ENCODE data around the gene MSX1.
"Not testable (repeated sequence)": the region's sequence is repeated elsewhere in the genome, so short reads cannot be mapped to it uniquely, and the experiment has no call there.

The MSX1 gene

DNA sequence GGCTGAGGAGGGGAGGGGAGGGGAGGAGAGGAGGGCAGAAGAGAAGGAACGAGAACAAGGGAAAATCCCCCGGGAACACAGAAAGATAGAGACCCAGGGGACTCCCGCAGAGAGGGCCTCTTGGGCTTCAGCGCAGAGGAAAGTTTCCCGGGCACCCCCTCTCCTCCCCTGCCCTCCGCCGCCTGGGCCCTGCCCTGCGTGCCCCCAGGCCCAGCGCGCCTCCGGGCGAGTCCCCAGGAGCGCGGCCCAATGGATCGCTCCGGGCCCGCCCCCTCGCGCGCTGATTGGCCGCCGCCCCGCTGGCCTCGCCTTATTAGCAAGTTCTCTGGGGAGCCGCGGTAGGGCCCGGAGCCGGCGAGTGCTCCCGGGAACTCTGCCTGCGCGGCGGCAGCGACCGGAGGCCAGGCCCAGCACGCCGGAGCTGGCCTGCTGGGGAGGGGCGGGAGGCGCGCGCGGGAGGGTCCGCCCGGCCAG lies at the start of gene MSX1:
Gene MSX1, plus strand, starts transcription at position 341 of the 474 bp plus-strand sequence. CDS start 235 bp downstream, outside the sequence.
- DNase-seq (ENCODE audit: low read depth), result no peak

DNA sequence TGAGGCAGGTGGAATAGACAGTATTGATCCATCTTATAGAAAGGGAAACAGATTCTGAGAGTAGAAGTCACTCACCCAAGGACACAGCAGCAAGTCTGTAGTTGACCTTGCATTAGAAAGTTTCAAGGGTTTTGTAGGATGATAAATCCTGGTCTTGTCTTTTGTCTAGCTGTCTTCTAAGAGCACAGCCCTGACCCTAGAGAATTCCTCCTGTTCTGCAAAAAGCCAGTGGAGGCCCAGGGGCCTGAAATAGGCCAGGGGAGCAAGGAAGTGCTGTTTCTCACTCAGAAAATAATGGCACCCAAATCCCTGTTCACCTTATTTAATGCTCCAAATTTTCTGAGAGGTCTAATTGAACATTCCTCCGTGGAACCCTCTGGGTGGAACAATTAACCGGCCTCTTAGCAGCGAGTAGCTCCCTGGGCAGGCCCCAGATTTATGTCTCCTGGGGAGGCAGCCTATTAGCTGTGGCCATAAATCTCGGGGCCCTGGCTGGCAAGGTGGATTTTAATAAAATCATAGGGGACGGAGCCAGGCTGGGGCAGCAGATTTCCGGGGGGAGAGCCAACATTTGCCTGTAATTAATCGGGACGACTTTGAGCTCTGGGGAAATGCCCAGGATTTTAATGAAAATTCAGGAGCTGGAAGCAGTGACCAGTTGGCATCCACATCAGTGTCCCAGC lies 49.2 kb upstream of the MSX1 start:
- DNase-seq (ENCODE audit: low read depth), result no peak

DNA sequence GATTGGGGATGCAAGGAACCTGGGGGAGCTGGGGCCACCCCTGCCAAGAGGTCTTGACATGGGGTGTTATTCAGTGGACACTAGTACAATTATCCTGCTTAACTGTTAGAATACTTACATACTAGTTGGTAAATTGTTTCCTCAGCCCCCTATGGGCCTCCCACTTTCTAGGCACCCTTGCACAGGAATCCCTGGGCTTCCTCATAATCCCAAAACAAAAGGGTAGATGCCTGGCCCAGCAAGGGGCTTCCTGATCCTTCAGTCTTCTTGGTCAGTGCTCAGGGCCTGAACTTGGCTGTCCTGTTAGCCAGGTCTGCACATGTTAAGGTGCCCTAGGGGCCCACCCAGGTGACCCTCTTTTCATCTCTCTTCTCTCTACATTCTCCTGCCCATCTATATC lies 48.7 kb upstream of the MSX1 start:
- no peak for DNase-seq (ENCODE audit: low read depth)

DNA sequence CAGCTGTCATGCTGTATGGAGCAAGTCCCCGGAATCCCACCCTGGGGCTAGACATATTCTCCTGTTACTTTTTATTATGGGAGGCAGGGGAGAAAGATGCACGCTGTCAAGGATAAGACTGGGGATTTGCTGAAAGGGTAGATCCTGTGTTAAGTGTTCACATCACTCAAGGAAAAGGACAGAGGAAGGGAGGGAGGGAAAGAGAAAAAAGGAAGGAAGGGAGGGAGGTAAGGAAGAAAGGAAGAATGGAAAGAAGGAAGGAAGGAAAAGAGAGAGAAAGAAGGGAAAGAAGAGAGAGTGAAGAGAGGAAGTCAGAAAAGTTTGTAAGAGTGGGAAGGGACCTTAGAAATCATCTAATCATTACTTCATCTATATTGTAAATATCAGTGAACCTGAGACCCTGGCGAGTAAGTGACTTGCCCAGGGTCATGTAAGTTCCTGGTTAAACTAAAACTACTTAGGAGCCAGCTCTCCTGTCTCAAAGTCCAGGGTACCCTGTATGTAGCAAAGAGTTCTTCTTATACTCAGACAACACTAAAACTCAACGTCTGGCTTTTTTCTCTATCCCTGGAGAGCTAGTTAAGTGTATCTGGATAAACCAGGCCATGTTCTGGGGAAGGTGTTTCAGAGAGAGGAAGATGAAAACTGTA lies 47.2 kb upstream of the MSX1 start:
- no peak for DNase-seq (ENCODE audit: low read depth)

DNA sequence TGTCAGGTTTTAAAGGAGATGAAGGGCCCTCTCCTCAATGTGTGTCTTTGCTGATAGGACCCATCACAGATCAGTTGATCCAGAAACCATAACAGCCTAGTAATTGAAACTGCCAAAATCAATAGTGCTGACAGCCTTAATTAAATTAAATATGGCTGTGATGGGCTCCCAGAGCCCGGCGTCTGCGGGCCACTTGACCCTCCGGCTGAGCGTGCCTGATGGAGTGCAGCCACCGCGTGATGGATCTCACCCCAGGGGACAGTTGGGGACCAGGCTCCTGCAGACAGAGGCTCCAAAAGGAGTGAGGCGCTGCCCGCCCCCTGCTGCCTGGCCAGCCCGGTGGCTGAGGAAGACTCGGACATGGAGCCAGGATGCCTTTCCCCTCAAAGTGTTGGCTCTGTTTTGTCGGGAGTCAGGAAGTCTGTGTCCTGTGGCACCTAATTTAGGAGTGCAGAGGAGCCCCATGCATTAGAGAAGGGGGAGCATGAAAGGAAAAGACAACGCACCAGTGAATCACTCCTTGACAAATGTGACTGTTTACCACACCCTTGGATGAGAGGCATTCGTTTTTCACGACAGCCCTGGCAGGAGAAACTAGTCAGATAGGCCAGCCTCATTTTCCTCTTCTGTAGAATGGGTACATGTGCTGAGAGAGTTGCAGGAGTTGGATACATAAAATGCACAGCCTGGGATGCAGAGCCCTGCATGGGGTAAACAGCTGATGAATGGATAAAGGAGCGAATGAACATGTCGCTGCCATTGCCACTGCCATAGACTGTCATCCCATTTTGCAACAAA lies 40.9 kb upstream of the MSX1 start:
- DNase-seq (ENCODE audit: low read depth), result no peak

DNA sequence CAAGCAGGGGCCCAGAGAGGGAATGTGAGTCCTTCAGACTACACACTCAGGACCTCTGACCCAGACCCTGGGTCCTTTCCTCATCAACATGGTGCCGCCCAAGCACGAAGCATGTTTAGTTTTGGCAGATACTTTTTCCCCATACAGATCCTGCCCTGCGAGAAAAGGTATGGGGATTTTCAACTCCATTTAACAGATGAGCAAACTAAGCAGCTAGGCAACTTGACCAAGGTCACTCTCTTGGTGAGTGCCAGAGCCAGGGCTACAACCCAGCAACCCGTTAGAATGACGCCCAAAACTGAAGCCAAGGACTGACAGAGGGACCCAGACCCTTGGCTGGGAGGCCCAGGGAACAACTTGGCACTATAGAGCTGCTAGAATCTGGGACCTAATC lies 40.3 kb upstream of the MSX1 start:
- no peak for DNase-seq (ENCODE audit: low read depth)

DNA sequence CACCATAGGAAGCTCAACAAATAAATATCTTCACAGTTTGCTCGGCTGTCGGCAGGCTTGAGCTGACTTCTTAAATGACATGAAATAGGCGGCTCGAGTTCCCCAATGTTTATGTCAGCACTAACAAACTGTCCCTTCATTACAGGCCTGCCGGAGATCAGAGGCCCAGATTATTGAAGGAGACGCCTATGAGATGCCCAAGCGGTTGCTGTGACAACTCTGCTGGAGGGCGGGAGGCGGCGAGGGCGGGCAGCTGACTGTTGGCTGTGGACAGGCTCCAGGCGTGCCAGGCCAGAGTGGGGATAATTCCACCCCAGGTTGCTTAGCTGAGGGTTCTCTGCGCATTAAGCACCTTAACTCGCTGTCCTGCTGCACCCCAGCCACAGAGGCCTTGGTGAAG lies 39.2 kb upstream of the MSX1 start:
- DNase-seq (ENCODE audit: low read depth), result no peak

DNA sequence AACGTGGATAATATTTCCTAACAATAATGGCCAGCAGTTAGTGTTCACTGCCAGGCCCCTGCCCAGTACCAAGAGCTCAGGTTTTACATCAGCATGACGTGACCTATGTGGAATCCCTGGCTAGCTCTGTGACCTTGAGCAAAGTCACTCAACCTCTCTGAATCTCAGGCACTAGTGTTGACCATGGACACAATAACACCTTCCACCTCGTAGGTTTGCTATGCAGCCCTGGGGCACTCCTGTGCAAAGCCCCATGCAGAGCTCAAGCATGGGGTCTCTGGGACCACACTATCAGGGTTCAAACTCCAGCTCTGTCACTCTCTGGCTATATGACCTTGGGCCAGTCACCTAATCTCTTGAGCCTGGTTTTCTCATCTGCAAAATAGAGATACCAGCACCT lies 38.7 kb upstream of the MSX1 start:
- DNase-seq (ENCODE audit: low read depth), result no peak

DNA sequence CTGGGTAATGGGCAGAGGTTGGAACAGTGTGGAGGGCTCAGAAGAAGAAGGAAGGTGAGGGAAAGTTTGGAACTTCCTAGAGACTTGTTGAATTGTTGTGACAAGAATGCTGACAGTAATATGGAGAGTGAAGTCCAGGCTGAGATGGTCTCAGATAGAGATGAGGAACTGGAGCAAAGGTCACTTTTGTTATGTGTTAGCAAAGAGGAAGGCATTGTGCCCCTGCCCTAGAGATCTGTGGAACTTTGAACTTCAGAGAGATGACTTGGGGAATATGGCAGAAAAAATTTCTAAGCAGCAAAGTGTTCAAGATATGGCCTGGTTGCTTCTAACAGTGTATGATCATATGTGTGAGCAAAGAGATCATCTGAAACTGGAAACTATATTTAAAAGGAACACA lies 37.9 kb upstream of the MSX1 start:
- no peak for DNase-seq (ENCODE audit: low read depth)

DNA sequence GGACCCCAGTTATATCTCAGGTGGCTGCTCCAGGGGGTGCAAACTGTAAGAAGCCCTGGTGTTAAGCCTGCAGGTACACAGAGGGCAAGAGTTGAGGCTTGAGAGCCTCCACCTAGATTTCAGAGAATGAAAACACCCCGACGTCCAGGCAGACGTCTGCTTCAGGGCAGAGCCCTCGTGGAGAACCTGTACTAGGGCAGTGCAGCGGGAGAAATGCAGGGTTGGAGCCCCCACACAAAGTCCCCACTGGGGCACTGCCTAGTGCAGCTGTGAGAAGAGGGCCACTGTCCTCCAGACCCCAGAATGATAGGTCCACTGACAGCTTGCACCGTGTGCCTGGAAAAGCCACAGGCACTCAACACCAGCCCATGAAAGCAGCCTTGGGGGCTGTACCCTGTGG lies 37.2 kb upstream of the MSX1 start:
- DNase-seq (ENCODE audit: low read depth), result not testable (repeated sequence)

DNA sequence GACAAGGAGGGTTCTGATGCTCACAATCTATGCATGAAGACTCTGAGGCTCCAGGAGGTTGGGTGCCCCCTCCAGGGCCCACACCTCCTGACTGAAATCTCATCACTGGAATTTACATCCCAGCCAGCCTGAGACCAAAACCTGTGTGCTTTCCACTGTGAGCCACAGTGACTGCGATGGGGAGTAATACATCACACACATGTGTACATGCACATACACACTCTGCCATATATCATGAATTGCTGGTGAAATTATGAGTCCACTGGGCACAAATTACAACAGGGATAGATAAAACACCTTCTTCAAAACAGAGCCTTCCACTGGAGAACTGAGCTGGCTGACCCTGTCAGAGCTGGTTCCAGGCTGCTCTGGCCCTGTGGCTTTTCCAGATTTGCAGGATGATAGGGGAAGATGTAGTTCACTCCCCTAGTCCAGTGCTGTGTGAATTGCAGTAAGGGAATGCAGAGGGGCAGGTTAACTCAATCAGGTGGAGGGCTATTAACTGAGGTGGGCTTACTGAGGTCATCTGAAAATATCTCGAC lies 35.8 kb upstream of the MSX1 start:
- no peak for DNase-seq (ENCODE audit: low read depth)

DNA sequence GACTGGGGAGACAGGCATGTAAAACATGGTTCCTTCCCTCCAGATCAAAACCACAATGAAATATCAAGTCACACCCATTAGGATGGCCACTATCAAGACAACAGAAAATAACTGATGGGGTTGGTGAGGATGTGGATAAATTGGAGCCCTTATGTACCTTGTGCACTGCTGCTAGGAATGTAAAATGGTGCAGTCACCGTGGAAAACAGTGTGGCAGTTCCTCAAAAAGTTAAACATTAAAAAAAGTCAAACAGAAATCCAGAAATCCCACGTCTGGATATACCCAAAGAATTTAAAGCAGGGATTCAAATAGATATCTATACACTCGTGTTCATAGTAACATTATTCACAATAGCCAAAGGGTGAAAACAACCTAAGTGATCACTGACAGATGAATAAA lies 35.2 kb upstream of the MSX1 start:
- DNase-seq (ENCODE audit: low read depth), result no peak

DNA sequence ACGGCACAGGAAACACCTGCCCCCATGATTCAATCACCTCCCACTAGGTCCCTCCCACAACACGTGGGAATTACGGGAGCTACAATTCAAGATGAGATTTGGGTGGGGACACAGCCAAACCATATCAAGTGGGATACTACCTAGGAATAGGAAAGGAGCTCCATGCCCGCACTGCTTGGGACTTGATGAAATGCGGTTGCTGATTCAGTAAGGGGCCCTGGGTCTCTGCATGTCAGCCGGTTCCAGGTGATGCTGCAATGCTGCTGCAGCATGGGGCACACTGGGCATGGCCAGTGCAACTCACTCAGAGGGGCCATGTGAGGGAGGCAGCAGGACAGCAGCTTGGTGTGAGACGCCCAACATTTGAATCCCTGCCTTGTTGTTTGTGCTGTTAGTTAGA lies 34.0 kb upstream of the MSX1 start:
- no peak for DNase-seq (ENCODE audit: low read depth)

DNA sequence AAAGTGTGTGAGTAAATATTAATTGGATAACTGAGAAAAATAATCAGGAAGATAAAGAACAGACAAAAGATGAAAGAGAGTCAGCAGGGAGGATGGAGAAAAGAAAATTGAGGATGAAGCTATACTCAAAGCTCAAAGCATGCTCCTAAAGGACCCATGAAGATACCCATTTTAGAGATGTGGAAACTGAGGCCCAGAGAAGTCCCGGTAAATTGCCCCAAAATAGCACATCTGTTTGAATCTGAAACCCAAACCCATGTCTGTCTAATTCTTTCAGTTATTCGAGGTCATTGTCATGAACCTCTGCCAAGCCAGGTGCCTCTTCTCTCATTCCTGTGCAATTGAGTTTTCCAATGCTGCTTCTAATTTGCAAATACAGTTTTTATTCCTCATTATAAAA lies 29.6 kb upstream of the MSX1 start:
- no peak for DNase-seq (ENCODE audit: low read depth)

DNA sequence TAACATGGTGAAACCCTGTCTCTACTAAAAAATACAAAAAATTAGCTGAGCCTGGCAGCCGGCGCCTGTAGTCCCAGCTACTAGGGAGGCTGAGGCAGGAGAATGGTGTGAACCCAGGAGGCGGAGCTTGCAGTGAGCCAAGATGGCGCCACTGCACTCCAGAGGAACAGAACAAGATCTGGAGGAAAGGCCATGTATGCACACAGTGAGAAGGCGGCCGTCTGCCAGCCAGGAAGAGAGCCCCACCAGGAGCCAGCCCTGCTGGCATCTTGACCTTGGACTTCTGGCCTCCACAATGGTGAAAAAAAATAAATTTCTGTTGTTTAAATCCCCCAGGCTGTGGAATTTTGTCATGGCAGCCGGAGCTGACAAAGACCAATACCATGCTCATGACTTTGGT lies 28.2 kb upstream of the MSX1 start:
- DNase-seq (ENCODE audit: low read depth), result no peak

DNA sequence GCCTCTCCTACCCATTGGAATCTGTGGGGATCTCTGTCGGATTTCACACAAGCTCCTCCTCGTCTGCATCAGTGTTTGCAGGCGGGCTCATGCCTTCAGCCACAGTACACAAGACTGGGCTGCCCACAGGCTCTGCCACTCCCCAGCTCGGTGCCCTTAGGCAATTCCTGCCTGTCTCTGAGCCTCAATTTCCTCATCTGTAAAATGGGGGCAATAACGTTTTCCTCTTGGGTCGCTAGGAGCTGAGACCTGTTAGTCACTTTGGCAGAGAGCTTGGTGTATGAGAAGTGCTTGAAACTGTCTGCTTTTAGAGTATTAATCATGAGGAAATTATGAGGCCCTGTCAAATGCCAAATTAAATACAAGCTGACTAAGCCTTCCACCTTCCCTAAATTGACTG lies 27.6 kb upstream of the MSX1 start:
- no peak for DNase-seq (ENCODE audit: low read depth)

DNA sequence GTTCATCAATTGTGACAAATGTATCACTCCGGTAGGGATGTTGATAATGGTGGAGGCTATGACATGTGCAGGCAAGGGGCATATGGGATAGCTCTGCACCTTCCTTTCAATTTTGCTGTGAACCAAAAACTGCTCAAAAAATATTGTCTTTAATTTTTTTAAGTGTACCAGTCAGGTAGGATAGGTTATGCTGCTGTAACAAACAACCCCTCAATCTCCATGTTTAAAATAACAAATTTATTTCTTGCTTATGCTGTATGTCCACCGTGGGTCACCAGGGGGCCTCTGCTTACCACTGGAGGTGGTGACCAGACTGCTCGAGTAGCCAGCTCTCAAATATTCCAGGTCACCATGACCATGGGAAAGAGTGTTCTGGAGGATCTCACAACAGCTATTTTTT lies 23.4 kb upstream of the MSX1 start:
- no peak for DNase-seq (ENCODE audit: low read depth)

DNA sequence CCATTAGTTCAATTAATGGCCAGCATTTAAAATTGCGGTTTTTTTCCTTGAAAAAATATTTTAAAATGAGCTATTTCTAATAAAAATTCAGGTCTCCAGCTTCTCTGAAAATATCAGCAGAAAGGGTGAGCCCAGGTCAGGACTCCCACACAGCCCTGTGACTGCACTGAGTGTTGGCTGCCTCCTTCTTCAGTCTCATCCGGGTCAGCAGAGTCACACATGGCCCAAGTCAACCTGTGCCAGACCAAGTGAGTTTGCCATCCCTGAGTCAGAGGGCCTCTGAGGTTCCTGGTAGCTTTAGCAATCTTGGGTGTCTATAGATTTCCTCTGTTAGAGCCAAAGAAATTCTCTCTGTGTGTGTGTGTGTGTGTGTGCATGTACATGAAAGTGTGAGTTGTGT lies 22.1 kb upstream of the MSX1 start:
- no peak for DNase-seq (ENCODE audit: low read depth)

DNA sequence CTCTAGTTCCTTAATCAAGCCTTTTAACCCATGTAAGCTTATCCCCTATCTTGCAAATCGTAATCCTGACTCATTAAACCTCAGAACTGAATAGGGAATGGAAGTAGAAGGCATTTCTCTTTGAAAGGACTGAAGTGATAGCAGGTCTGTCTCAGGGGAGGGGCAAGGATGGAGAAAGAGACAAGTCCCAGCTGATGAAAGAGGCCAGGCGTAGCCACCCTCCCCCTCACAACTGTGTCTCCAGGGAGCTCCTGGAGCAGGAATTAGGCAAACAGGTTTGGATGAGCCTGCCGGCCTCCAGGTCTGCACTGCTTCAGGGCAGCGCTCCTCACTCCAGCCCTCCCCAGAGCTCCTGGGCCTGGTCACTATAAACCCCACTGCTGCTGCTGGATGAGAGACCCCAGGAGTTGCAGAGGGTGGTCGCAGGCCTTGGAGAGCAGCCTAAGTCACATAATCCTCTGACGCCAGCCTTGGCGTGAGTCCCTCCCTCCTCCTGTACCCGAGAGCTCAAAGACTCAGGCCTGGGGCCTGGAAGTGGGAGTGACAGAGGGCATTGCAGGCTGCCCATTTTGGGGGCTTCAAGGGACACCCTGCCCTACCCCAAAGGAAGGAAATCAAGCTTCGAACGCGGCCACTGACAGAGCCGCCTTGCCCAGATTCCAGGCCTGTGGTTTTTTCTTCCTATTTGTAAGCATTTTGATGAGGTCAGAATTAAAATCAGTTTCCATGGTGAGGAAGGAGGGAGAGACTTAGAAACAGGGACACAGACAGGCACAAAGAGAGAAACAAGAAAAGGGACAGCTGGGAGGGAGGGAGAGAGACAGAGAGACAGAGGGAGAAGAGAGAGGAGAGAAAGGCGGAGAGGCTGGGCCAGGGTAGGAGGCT lies 21.2 kb upstream of the MSX1 start:
- no peak for DNase-seq (ENCODE audit: low read depth)

DNA sequence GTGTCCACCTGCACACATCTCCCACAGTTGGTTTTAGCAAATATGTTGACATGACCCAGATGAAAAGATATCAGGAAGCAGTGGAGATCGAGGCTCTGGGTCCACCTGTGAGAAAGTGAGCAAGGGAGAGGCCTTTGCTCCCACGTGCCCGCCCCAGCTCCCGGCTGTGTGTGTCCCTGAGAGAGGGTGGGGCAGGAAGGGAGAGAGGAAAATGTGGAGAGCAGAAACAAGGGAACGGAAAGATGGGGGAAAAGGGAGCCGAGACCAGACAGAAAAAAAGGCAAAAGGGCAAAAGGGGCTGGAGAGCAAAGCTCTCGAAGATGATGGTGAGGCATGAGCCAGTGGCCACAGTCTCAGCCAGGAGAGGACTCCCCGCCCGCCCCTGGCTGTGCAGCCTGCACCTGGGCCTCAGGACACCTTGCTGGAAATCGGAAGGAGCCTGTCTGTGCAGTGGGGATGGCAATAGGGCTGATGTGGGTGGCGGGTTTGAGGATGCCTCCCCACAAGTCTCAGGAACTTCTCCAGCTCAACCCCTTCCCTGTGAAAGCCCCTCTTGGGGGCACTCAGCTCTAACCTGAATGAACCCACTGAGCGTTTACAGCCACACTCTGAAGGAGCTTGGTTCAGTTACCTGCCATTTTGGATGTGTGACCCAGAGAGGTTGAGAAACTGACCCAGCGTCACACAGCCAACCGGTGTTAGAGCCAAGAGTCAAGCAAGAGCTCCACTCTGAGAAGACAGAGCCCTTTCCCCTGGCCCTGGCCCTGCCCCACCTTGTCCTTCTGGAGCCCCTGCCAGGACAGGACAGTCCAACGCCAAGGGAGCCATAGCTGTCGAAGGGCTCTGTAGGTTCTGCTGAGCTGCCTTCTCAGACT lies 20.3 kb upstream of the MSX1 start:
- no peak for DNase-seq (ENCODE audit: low read depth)

DNA sequence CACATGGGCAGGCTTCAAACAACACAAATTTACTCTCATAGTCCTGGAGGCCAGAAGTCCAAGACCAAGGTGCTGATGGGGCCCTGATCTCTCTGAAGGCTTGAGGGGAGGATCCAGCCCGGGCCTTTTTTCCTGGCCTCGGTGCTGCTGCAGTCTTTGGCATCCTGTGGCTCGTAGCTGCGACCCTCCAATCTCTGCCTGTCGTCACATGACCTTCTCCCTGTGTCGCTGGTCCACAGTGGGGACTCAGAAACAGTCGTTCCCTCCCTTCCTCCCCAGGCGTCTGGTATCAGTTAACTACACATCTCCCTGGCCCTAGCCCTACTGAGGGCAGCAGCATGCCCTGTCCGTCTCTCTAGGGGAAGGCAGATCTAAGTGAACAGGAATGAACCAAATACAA lies 19.1 kb upstream of the MSX1 start:
- DNase-seq (ENCODE audit: low read depth), result no peak

Measured in stimulated activated CD8-positive, alpha-beta memory T cell treated with anti-CD3 and anti-CD28 coated beads, Interleukin-15, amount 100 ng/mL, for 1 hour (primary cell).